GM21360 (cell line): ENCODE data around the gene DPYD.

Experiments used
- ATAC-seq: cut with Tn5 transposase; IDR thresholded peaks from one replicate; pipeline ENCODE4 v1.9.1; 2021; ENCODE audit warnings: mild to moderate bottlenecking, moderate library complexity; ENCODE audit not compliant: unreplicated experiment

The DPYD gene

DNA sequence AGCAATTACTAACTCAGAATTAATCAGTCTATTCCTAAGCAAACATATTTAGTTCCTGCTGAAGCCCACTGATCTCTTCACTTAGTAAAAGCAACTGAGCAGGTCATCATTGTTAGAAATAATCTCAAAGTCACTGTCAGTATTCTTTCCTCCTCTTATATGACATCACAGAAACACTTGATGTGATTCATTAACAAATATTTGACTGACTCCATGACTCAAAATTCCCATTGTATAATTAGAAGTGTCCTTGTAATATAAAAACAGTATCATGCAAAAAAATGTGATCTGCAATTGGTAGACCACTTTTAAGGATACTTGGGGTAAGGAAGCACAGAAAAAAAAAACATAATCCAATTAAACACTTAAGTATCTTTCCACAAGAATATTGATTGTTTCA lies 194.4 kb downstream of the DPYD start:
- ATAC-seq = no peak

DNA sequence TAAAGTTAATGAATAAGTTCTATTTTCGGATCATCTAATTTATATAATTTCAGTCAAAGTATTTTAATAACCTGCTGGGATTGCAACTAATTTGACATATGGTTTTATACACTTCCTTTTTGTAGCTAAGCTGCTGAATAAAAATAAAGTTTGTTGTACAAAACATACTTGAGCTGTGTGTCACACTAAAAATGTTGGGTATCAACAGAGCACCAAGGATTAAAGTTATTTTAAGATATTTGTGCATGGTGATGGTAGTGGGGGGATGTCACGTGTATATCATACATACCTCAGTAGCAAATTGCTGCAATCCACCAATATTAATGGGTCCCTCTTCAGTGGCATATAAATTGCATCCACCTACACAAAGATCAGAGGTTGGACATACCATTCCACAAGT lies 199.6 kb downstream of the DPYD start:
- ATAC-seq = no peak

- ATAC-seq = no peak
Observed at GRCh38 chr1:97712980-97713379, 207.9 kb downstream of the DPYD start.

- ATAC-seq = no peak
Observed at GRCh38 chr1:97711858-97712257, 209.0 kb downstream of the DPYD start.

DNA sequence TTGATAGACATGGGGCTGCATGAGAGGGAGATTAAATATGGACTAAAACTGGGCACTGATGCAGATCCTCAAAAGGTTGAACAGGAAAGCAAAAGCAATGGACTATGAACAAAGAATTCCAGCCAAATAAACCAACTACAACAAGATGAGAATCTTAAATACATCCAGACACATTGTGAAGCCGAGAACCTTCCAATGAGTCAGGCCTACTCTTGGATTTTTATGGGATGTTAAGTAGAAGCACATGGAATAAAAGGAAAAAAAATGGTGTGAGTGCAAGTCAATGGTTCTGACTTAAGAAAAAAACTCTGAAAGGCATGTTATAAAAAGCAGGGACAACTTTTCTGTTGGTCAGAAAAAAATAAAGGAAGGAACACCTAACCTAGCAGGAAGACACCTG lies 227.2 kb downstream of the DPYD start:
- no peak for ATAC-seq

DNA sequence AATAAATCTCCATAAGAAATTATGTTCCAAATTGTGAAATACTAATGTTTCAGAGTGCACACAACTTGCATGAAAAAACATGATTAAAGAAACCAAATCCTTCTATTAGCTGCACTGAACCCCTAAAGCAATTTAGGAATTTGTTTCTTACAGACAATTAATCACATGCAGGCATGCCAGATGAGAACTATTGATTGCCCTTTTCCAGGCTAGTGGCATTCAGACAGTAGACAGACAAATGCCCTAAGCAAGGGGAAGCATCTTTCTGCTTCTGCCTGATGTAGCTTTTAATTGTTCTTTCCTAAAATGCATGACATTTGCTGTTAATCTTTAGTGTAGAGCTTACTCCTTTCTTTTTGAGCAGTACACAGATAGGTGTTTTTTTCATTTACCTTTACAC lies 229.5 kb downstream of the DPYD start:
- ATAC-seq = no peak

GRCh38 chr1:97685360-97685759 lies 235.5 kb downstream of the DPYD start:
- ATAC-seq = no peak

GRCh38 chr1:97680894-97681293 lies 239.9 kb downstream of the DPYD start:
- ATAC-seq = no peak

DNA sequence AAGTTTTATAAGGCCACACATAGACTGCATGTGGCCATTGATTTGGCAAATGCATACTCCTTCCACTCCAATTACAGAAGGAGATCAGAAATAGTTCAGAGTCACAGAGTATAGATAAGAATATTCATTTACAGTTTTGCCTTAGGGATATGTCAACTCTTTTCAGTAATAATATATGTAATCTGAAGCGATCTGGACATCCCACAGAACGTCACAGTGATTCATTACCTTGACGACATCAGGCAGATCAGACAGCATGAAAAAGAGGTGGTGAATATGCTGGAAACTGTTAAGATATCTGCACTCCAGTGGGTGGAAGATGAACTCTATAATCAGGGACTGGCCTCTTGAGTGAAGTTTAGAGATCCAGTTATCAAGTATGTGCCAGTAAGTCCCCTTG lies 240.4 kb downstream of the DPYD start:
- no peak for ATAC-seq

GRCh38 chr1:97677702-97678101 lies 243.1 kb downstream of the DPYD start:
- ATAC-seq = no peak

- no peak for ATAC-seq
Observed at GRCh38 chr1:97674517-97674916, 246.3 kb downstream of the DPYD start.

GRCh38 chr1:97668945-97669344 lies 251.9 kb downstream of the DPYD start:
- no peak for ATAC-seq

DNA sequence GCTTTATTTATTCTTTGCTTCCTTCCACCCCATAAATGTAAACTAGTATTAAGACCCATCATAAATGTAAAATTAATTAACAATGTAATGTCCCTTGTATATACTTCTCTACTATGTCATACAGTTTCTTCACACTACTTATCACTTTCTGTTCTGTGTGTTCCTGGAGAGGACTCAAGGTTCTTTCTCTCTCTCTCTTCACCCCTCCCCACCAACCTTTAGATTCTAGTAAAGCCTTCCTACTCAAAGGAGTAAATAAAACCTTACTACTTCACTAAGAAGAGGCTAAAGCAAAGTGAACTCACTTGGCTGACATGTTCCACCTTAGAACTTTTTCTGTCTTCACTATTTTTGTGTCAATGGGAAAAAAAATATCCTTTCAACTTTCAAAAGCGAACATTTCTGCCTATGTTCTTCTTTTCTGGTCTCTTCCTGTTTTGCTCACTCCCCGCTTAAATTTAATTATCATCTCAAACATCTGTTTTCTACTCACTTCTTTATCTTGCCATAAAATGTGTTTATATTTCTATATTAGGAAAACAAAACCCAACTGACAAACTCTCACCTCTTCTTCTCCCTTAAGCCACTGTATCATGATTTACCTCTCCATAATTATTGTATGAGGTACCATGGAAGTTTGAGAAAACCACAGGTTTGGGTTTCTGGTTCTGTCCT lies 260.3 kb downstream of the DPYD start:
- ATAC-seq = no peak

DNA sequence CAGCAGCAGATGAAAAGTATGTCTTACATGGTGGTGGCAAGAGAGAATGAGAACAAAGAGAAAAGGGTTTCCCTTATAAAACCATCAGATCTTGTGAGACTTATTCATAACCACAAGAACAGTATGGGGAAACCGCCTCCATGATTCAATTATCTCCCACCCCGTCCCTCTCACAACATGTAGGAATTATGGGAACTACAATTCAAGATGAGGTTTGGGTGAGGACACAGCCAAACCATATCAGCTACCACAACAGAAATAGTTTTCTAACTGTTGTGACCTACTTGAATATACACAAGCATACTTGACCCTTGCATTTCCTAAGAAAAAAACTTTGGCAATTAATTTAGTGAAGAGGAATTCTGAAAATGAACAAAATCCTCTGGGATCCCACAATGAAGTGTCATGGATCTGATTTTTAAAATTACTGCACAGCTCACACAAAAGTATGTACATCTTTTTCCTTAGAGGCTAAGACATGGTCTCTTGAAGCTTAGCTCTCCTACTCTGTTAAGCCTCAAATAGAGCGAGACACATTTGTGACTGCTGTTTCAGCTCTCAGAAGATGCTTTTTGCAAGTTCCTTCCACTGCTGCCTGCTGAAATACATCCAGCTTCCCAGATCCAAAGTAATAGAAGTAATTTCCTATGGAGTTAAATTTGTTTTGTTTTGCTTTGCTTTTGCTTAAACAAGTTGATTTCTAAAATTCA lies 265.8 kb downstream of the DPYD start:
- no peak for ATAC-seq

DNA sequence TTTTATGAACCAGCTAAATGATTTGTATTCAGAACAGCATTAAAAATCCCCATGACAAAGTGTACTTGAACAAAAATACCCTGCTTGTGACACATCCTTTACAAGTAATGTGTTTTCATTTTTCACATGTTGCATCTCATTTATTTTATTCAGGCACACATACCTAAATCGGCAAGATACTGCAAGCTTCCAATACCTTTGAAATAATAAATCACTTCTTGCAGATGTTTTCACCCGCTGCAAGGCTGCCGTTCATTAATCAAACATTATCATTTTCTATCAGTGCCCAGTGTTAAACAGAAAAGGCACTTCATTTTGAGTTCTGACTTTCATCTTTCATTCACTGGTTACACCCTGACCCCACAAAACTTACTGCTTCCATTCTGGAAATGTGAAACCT lies 269.6 kb downstream of the DPYD start:
- no peak for ATAC-seq

DNA sequence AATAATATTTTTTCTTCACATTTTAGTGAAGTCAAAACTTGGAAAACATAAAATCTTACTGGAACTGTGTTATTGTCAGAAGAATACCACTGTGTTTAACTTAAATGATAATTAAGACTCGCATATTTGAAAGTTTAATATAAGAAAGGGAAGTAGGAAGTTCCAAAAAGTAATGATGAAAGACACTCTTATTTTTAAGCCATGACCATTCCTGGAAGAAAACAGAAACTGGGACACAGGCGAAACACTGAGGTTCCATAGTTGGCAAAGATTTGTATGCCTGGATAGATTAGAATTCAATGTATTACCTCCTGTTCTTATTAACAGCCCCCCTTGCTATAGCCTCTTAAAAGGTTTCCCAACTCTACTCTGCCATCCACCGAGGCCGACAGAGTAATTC lies 271.2 kb downstream of the DPYD start:
- ATAC-seq = no peak

GRCh38 chr1:97647776-97648175 lies 273.1 kb downstream of the DPYD start:
- ATAC-seq = no peak

DNA sequence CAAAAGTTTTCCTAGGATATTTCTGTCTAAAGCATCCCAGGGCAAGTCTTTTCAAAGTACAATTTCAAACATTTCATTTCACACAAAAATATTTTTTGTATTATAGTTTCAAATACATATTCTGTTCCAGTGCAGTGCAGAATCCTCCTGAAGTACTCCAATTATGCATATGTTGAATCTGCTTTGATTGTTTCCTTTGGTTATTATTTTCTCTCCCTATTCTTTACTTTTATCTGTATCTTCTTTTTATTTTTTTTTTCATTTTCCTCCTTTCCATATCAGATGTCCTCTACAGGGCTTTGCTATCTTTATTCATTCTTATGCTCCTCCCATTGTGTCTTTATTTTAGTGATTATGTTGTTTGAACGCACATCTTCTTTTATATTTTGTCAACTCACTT lies 274.8 kb downstream of the DPYD start:
- ATAC-seq = no peak

DNA sequence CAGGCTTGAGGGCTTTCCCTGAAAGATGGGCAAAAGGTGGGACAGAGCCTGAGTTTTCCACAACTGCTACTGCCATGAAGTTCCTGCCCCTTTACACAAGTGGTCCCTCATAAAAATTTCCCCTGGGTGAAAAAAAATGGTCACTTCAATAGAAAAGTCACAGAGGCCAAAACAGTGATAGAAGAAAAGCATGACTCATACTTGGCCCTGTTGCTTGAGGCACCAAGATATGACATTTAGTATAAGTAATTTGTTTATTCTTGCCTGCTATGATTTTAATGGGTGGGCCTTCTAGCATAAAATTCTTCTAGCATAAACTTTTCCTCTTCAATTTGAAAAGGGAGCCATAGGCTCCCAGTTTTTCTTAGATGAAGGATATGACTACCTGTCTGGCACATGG lies 280.2 kb downstream of the DPYD start:
- ATAC-seq = no peak

DNA sequence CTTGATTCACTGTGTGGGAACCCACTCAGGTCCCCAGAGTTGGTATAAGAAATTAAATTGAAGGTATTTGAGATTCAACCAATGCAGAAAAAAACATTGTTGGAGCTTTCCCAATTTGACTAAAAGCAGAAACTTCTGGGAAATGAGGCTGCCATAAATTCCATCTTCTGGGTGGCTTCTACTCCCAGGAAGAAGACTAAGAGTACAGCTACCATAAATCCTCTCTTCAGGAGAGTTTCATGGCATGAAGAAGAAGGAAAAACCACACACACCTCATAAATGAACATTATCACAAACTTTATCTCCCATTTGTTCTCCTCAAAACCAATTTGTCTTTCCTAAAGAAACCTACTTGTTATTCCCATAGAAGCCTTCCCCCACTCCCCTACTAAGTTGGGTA lies 283.9 kb downstream of the DPYD start:
- no peak for ATAC-seq

GRCh38 chr1:97634758-97635157 lies 286.1 kb downstream of the DPYD start:
- no peak for ATAC-seq

DNA sequence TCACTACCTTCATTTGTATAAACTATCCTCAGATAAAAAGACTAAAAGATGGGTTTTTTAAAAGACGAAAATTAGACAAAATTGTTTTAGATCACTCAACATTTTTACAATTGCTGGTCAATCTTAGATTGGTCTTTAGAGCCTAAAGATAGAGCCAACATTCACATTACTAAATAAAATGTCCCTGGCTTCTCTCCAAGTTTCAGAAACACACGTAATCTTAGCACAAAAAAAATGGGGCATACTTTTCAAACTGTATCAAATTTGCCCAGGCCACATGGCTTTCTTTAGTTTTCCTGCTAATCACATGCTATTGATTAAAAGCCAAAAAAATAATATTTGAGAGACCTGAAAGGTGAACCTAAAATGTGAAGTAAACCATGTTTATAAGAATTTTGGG lies 288.1 kb downstream of the DPYD start:
- ATAC-seq = no peak

DNA sequence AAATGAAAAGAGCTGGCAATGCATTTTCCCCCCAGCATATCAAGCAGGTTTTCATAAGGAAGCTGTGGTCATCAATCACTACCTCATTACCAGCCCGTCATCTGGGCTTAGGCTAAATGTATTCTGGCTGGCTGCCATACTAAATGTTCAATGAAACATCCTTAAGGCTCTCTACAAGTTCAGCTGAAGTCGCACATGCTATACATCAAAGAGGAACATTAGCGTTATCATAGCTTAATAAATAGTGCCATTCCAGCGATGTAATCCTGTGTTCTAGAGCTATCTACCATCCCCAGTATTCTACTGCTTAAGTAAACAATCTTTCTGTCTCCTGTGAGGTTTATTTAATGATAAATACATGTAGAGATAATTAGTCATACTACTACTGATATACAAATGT lies 288.8 kb downstream of the DPYD start:
- ATAC-seq = no peak
